ENCODE results near the gene CAPSL. TPM values are rescaled to one million over a fixed set of nuclear protein-coding genes. Genes with fewer than 3 reads are reported as not detected.
A peak's percentile ranks its signal among the peaks of the same experiment; 100 is the strongest.
"Not testable (repeated sequence)": the region's sequence is repeated elsewhere in the genome, so short reads cannot be mapped to it uniquely, and the experiment has no call there.

CAPSL gene
- total RNA-seq, 1 experiment from 2014 or later: not detected

- no peak for DNase-seq (ENCODE audit: low read depth)
Measured at GRCh38 chr5:35904443-35905132, 33.8 kb downstream of the CAPSL start.

GRCh38 chr5:35903631-35904203 lies 34.7 kb downstream of the CAPSL start:
- no peak for DNase-seq (ENCODE audit: low read depth)

GRCh38 chr5:35902046-35902672 lies 36.3 kb downstream of the CAPSL start:
- DNase-seq (ENCODE audit: low read depth): peak; percentile 17

- no peak for DNase-seq (ENCODE audit: low read depth)
Measured at GRCh38 chr5:35900972-35901695, 37.3 kb downstream of the CAPSL start.

GRCh38 chr5:35899800-35900199 lies 38.6 kb downstream of the CAPSL start:
- no peak for DNase-seq (ENCODE audit: low read depth)

GRCh38 chr5:35898952-35899660 lies 39.3 kb downstream of the CAPSL start:
- DNase-seq (ENCODE audit: low read depth): no peak

GRCh38 chr5:35894131-35894530 lies 44.3 kb downstream of the CAPSL start:
- DNase-seq (ENCODE audit: low read depth): no peak

- DNase-seq (ENCODE audit: low read depth): not testable (repeated sequence)
Measured at GRCh38 chr5:35892799-35893198, 45.6 kb downstream of the CAPSL start.

- DNase-seq (ENCODE audit: low read depth): no peak
Measured at GRCh38 chr5:35890021-35891020, 48.1 kb downstream of the CAPSL start.

- no peak for DNase-seq (ENCODE audit: low read depth)
Measured at GRCh38 chr5:35887321-35888100, 50.9 kb downstream of the CAPSL start.

GRCh38 chr5:35886381-35886780 lies 52.0 kb downstream of the CAPSL start:
- no peak for DNase-seq (ENCODE audit: low read depth)

GRCh38 chr5:35884773-35885172 lies 53.6 kb downstream of the CAPSL start:
- DNase-seq (ENCODE audit: low read depth): no peak

GRCh38 chr5:35884191-35884769 lies 54.1 kb downstream of the CAPSL start:
- DNase-seq (ENCODE audit: low read depth): peak; percentile 88

- DNase-seq (ENCODE audit: low read depth): peak; percentile 12
Measured at GRCh38 chr5:35881758-35882157, 56.7 kb downstream of the CAPSL start.

GRCh38 chr5:35880156-35880555 lies 58.3 kb downstream of the CAPSL start:
- no peak for DNase-seq (ENCODE audit: low read depth)

GRCh38 chr5:35879649-35880048 lies 58.8 kb downstream of the CAPSL start:
- DNase-seq (ENCODE audit: low read depth): no peak

- DNase-seq (ENCODE audit: low read depth): no peak
Measured at GRCh38 chr5:35879096-35879495, 59.3 kb downstream of the CAPSL start.

- no peak for DNase-seq (ENCODE audit: low read depth)
Measured at GRCh38 chr5:35878079-35878478, 60.3 kb downstream of the CAPSL start.

- DNase-seq (ENCODE audit: low read depth): no peak
Measured at GRCh38 chr5:35877655-35878054, 60.8 kb downstream of the CAPSL start.

Data from Daoy (cell line).